ENCODE results near the gene PAK6. TPM values are rescaled to one million over a fixed set of nuclear protein-coding genes. Genes with fewer than 3 reads are reported as not detected.

The PAK6 gene
- polyA plus RNA-seq, 2 of the 4 experiments (the other 2 are of a cell fraction), result 0.10 to 0.16 TPM

DNA sequence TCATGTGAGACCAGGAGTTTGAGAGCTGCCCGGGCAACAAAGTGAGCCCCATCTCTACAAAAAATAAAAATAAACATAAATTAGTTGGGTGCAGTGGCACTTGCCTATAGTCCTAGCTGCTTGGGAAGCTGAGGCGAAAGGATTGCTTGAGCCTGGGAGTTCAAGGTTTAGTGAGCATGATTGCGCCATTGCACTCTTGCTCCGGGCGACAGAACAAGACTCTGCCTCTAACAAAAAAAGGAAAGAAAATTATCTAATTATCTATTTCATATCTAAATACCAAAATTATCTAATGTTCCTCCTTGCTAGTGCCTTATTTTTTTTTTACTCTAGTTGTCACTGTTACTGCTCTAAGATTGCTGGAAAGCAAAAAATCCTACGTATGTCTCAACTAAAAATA lies 16.7 kb upstream of the PAK6 start:
- no peak for DNase-seq (ENCODE audit: low read depth in 1 of 2, low spot score in 1 of 2)
- POLR2A ChIA-PET, result no interaction called here
- no peak overlapping the region for H3K27ac ChIP-seq
- 93% methylated on average over 6 of the region's 6 CpGs for WGBS (ENCODE audit: missing lambda C conversion rate)
- H3K4me2 ChIP-seq, result no peak overlapping the region
- no peak overlapping the region for H3K4me3 ChIP-seq
- no peak for FAIRE-seq
- no peak for ATAC-seq
- TF ChIP-seq, protein P1, sequence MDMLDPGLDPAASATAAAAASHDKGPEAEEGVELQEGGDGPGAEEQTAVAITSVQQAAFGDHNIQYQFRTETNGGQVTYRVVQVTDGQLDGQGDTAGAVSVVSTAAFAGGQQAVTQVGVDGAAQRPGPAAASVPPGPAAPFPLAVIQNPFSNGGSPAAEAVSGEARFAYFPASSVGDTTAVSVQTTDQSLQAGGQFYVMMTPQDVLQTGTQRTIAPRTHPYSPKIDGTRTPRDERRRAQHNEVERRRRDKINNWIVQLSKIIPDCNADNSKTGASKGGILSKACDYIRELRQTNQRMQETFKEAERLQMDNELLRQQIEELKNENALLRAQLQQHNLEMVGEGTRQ (IDR thresholded peaks at IDR 0.05), result no peak
- no peaks in the 10 kb centered on the region for H3K4me1 ChIP-seq
- CTCF ChIA-PET, result interaction anchor here (29.0 kb wide), 1 partner anchor 49 kb away, joined by 658 read pairs; no protein-coding TSS in a partner anchor
- H3K9me3 ChIP-seq, result no peaks in the 10 kb centered on the region

- DNase-seq (ENCODE audit: low read depth in 1 of 2, low spot score in 1 of 2) (no peak), FAIRE-seq (no peak), ATAC-seq (no peak)
- ChIA-PET CTCF (interaction anchor here (2.2 to 10.2 kb wide), 3 partner anchors 10 to 53 kb away, joined by 14 to 100 read pairs (median 15); no protein-coding TSS in a partner anchor), POLR2A (interaction anchor here (0.7 kb wide), 1 partner anchor 20 kb away, joined by 5 read pairs; no protein-coding TSS in a partner anchor)
- H3K4me2 ChIP-seq, result no peak overlapping the region
- no peak overlapping the region for H3K4me3 ChIP-seq
- no peaks in the 10 kb centered on the region for H3K4me1 ChIP-seq
- H3K27ac ChIP-seq, result no peak overlapping the region
- no peaks in the 10 kb centered on the region for H3K9me3 ChIP-seq
- TF ChIP-seq EHF (CRISPR knock-in tag; IDR thresholded peaks at IDR 0.05) (no peak), CBX2 (IDR thresholded peaks at IDR 0.05; ENCODE audit: borderline replicate concordance, low read depth) (no peak), ZFP36 (IDR thresholded peaks at IDR 0.05; ENCODE audit: borderline replicate concordance, partially characterized antibody) (no peak), JUNB (IDR thresholded peaks at IDR 0.05) (no peak), CBX8 (IDR thresholded peaks at IDR 0.05) (no peak), FOSL2 (IDR thresholded peaks at IDR 0.05) (no peak), FOSL2 (CRISPR knock-in tag; IDR thresholded peaks at IDR 0.05) (no peak), RAD21 (conservative IDR thresholded peaks at IDR 0.05 in 1 of 2, IDR thresholded peaks at IDR 0.05 in 1 of 2) (no peak), CHD2 (IDR thresholded peaks at IDR 0.05; ENCODE audit: low read length, partially characterized antibody) (no peak), TP53 (CRISPR knock-in tag; IDR thresholded peaks at IDR 0.05) (no peak), SMC3 (IDR thresholded peaks at IDR 0.05) (no peak), KDM1A (IDR thresholded peaks at IDR 0.05; ENCODE audit: low read depth) (no peak), EHMT2 (IDR thresholded peaks at IDR 0.05; ENCODE audit: low read depth) (no peak), HOXB13 (CRISPR knock-in tag; IDR thresholded peaks at IDR 0.05; ENCODE audit: low read depth) (no peak), MYC (IDR thresholded peaks at IDR 0.05; ENCODE audit: borderline replicate concordance, low read length) (no peak), MAX (IDR thresholded peaks at IDR 0.05) (no peak)
- TF ChIP-seq, protein P2, sequence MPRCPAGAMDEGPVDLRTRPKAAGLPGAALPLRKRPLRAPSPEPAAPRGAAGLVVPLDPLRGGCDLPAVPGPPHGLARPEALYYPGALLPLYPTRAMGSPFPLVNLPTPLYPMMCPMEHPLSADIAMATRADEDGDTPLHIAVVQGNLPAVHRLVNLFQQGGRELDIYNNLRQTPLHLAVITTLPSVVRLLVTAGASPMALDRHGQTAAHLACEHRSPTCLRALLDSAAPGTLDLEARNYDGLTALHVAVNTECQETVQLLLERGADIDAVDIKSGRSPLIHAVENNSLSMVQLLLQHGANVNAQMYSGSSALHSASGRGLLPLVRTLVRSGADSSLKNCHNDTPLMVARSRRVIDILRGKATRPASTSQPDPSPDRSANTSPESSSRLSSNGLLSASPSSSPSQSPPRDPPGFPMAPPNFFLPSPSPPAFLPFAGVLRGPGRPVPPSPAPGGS (IDR thresholded peaks at IDR 0.05), result no peak
Observed at GRCh38 chr15:40226736-40227135, 12.1 kb upstream of the PAK6 start.

DNA sequence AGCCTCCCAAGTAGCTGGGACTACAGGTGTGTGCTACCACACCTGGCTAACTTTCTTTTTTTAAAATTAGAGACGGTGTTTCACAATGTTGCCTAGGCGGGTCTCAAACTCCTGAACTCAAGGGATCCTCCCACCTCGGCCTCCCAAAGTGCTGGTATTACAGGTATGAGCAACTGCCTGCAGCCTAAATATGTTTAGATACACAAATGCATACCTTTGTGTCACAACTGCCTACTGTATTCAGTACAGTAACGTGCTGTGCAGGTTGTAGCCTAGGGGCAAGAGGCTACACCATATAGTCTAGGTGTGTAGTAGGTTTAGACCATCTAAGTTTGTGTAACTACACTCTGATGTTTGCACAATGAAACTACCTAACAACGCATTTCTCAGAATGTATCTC lies 9.5 kb upstream of the PAK6 start:
- TF ChIP-seq ESRRA (IDR thresholded peaks at IDR 0.05; ENCODE audit: borderline replicate concordance, low read length) (no peak), HEYL (CRISPR knock-in tag; IDR thresholded peaks at IDR 0.05) (no peak), PBX3 (IDR thresholded peaks at IDR 0.05) (no peak), MYC (IDR thresholded peaks at IDR 0.05; ENCODE audit: borderline replicate concordance, low read length) (no peak)
- ATAC-seq (no peak), DNase-seq (ENCODE audit: low read depth in 1 of 2, low spot score in 1 of 2) (no peak), FAIRE-seq (no peak)
- ChIA-PET CTCF (interaction anchor here (2.0 to 10.2 kb wide), 3 partner anchors 12 to 50 kb away, joined by 8 to 100 read pairs (median 15); no protein-coding TSS in a partner anchor), POLR2A (no interaction called here)
- Histone ChIP-seq H3K4me2 (no peak overlapping the region), H3K4me3 (no peak overlapping the region), H3K27ac (no peak overlapping the region), H3K9me3 (no peaks in the 10 kb centered on the region), H3K4me1 (no peaks in the 10 kb centered on the region)
- 92% methylated on average over 4 of the region's 5 CpGs for WGBS (ENCODE audit: missing lambda C conversion rate)
